ENCODE measurements around the gene GCH1. TPM values are rescaled to one million over a fixed set of nuclear protein-coding genes. Genes with fewer than 3 reads are reported as not detected.
"Not testable (repeated sequence)": the region's sequence is repeated elsewhere in the genome, so short reads cannot be mapped to it uniquely, and the experiment has no call there.

GCH1 gene
- total RNA-seq, 1 donor from 2014 or later, result 11.2 TPM

DNA sequence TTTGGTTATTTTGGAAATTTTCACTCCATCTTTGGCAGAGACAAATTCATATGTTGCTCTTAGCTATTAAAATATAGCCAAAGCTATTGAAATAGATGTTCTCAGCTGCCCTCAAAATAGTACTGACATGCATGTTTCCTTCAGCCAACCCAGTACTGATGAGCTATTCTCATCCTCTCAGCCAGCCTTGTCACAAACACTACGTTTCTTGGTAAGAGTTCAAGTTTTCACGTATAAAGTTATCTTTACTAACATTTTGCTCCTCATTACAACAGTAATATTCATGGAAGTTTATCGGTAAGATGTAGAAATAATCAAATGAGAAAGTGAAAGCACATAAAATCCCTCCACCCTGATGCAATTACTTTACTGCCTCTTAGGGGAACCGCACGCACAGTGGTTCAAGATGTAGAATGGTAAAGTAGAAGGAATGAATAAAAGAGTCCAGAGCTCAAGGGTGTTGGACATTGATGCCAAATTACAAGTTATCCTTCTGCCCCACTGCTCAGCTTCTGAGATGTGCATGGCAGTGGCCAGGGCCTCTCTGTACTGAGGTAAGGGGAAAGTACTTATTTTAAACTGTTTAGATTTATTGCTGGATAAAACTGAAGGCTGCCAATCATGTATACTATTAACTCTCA is 20.7 kb downstream of the GCH1 start:
- Mint-ChIP-seq H3K4me1 (ENCODE audit: unreplicated experiment) (peaks cover 14% of the 10 kb centered on the region), H3K4me3 (ENCODE audit: unreplicated experiment) (no peak overlapping the region), H3K27ac (ENCODE audit: unreplicated experiment) (no peak overlapping the region), H3K27me3 (ENCODE audit: unreplicated experiment) (peaks cover 4% of the 10 kb centered on the region), H3K9me3 (ENCODE audit: unreplicated experiment) (no peaks in the 10 kb centered on the region), H3K36me3 (ENCODE audit: low read depth, unreplicated experiment) (no peaks in the 10 kb centered on the region)
- TF ChIP-seq, protein P1, sequence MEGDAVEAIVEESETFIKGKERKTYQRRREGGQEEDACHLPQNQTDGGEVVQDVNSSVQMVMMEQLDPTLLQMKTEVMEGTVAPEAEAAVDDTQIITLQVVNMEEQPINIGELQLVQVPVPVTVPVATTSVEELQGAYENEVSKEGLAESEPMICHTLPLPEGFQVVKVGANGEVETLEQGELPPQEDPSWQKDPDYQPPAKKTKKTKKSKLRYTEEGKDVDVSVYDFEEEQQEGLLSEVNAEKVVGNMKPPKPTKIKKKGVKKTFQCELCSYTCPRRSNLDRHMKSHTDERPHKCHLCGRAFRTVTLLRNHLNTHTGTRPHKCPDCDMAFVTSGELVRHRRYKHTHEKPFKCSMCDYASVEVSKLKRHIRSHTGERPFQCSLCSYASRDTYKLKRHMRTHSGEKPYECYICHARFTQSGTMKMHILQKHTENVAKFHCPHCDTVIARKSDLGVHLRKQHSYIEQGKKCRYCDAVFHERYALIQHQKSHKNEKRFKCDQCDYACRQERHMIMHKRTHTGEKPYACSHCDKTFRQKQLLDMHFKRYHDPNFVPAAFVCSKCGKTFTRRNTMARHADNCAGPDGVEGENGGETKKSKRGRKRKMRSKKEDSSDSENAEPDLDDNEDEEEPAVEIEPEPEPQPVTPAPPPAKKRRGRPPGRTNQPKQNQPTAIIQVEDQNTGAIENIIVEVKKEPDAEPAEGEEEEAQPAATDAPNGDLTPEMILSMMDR (IDR thresholded peaks at IDR 0.05; ENCODE audit: unreplicated experiment), result no peak
- DNase-seq (ENCODE audit: low spot score), result no peak

DNA sequence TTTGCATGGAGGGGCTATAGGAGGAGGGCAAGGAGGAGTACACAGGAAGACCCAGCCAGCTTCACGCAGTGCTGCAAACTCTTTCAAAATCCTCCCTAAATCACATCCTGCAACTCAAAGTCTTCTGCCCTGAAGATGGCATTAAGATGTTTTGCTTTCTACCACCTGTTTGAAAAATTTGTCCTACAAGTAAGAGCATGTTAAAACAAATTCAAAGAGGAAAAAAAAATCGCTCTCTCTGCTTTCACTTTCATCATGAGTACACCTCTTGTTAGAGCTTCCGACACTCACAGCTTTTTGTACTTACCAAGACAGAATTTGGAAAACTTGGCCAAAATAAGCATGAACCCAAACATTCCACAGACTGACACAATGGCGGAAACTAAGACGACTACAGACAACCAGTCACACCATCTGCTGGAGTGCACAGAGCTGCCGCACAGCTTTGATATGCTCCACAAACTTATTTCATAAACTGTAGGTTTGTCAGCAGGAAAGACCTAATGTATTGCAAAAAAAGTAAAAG is 21.3 kb downstream of the GCH1 start:
- TF ChIP-seq, protein P1 (IDR thresholded peaks at IDR 0.05; ENCODE audit: unreplicated experiment), result no peak
- H3K36me3 Mint-ChIP-seq (ENCODE audit: low read depth, unreplicated experiment), result no peaks in the 10 kb centered on the region
- DNase-seq (ENCODE audit: low spot score), result no peak
- peaks cover 10% of the 10 kb centered on the region for H3K4me1 Mint-ChIP-seq (ENCODE audit: unreplicated experiment)
- H3K27ac Mint-ChIP-seq (ENCODE audit: unreplicated experiment), result no peak overlapping the region
- no peak overlapping the region for H3K4me3 Mint-ChIP-seq (ENCODE audit: unreplicated experiment)
- peaks cover under 1% of the 10 kb centered on the region for H3K27me3 Mint-ChIP-seq (ENCODE audit: unreplicated experiment)
- no peaks in the 10 kb centered on the region for H3K9me3 Mint-ChIP-seq (ENCODE audit: unreplicated experiment)

DNA sequence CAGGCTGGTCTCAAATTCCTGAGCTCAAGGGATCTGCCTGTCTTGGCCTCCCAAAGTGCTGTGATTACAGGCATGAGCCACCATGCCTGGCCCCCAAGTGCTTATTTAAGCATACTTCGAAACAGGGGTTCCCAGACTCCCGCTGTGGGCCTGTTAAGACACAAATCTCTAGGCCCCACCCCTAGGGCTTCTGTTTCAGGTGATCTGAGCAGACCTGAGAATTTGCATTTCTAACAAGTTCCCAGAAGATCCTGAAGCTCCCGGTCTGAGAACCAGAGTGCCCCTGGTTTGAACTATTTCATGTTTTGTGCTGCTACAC is 25.0 kb downstream of the GCH1 start:
- Mint-ChIP-seq H3K4me3 (ENCODE audit: unreplicated experiment) (no peak overlapping the region), H3K27me3 (ENCODE audit: unreplicated experiment) (no peaks in the 10 kb centered on the region), H3K27ac (ENCODE audit: unreplicated experiment) (no peak overlapping the region), H3K9me3 (ENCODE audit: unreplicated experiment) (no peaks in the 10 kb centered on the region), H3K4me1 (ENCODE audit: unreplicated experiment) (peaks cover 8% of the 10 kb centered on the region), H3K36me3 (ENCODE audit: low read depth, unreplicated experiment) (no peaks in the 10 kb centered on the region)
- no peak for DNase-seq (ENCODE audit: low spot score)
- TF ChIP-seq, protein P1 (IDR thresholded peaks at IDR 0.05; ENCODE audit: unreplicated experiment), result no peak

DNA sequence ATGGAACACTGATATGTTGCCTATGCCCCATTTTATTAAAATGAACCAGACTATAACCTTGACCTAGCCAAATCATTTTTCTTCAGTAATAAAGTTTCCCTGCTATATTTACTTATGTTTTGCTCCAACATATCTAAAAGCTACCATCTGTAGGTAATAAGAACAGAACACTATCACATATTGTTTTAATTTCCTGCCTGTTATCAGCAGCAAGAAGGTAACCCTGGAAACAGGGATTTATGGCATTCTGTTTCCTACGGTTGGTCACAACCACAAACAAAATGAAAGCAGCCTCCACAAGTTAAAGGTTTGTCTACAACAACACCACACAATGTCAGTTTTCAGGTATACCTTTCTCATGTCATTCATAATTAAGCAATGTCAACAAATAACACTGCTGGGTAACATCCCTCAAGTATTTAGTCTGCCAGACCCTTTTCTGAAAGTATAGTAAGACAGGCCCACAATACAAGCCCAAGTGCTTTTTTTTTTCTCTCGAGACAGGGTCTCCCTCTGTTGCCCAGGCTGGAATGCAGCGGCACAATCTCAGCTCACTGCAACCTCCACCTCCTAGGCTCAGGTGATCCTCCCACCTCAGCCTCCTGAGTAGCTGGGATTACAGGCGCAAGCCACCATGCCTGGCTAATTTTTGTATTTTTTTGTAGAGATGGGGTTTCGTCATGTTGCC is 25.5 kb downstream of the GCH1 start:
- Mint-ChIP-seq H3K27ac (ENCODE audit: unreplicated experiment) (peak overlapping the region; percentile 81), H3K36me3 (ENCODE audit: low read depth, unreplicated experiment) (no peaks in the 10 kb centered on the region)

DNA sequence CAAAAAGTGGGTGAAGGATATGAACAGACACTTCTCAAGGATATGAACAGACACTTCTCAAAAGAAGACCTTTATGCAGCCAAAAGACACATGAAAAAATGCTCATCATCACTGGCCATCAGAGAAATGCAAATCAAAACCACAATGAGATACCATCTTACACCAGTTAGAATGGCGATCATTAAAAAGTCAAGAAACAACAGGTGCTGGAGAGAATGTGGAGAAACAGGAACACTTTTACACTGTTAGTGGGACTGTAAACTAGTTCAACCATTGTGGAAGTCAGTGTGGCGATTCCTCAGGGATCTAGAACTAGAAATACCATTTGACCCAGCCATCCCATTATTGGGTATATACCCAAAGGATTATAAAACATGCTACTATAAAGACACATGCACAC is 27.0 kb downstream of the GCH1 start:
- not testable (repeated sequence) for H3K9me3 Mint-ChIP-seq (ENCODE audit: unreplicated experiment); DNase-seq (ENCODE audit: low spot score); H3K4me3 Mint-ChIP-seq (ENCODE audit: unreplicated experiment); H3K36me3 Mint-ChIP-seq (ENCODE audit: low read depth, unreplicated experiment); H3K27ac Mint-ChIP-seq (ENCODE audit: unreplicated experiment); H3K4me1 Mint-ChIP-seq (ENCODE audit: unreplicated experiment); H3K27me3 Mint-ChIP-seq (ENCODE audit: unreplicated experiment)

More for the DNA sequence above, 25.5 kb downstream of the GCH1 start:
- Mint-ChIP-seq H3K27me3 (ENCODE audit: unreplicated experiment) (no peaks in the 10 kb centered on the region), H3K4me1 (ENCODE audit: unreplicated experiment) (peaks cover 8% of the 10 kb centered on the region), H3K4me3 (ENCODE audit: unreplicated experiment) (no peak overlapping the region), H3K9me3 (ENCODE audit: unreplicated experiment) (no peaks in the 10 kb centered on the region)
- DNase-seq (ENCODE audit: low spot score), result no peak
- TF ChIP-seq, protein P1 (IDR thresholded peaks at IDR 0.05; ENCODE audit: unreplicated experiment), result no peak

DNA sequence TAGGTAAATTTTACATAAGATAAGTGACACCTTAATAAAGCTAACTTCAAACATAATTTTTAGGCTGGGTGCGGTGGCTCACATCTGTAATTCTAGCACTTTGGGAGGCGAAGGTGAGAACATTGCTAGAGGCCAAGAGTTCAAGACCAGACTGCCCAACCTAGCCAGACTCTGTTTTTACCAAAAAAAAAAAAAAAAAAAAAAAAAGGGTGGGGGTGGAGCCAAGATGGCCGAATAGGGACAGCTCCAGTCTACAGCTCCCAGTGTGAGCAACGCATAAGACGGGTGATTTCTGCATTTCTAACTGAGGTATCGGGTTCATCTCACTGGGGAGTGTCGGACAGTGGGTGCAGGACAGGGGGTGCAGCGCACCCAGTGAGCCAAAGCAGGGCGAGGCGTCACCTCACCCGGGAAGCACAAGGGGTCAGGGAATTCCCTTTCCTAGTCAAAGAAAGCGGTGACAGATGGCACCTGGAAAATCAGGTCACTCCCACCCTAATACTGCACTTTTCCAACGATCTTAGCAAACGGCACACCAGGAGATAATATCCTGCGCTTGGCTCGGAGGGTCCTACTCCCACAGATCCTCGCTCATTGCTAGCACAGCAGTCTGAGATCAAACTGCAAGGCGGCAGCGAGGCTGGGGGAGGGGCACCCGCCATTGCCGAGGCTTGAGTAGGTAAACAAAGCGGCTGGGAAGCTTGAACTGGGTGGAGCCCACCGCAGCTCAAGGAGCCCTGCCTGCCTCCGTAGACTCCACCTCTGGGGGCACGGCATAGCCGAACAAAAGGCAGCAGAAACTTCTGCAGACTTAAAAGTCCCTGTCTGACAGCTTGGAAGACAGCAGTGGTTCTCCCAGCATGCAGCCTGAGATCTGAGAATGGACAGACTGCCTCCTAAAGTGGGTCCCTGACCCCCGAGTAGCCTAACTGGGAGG is 32.2 kb downstream of the GCH1 start:
- H3K27ac Mint-ChIP-seq (ENCODE audit: unreplicated experiment), result peak overlapping the region; percentile 95
- H3K9me3 Mint-ChIP-seq (ENCODE audit: unreplicated experiment); H3K36me3 Mint-ChIP-seq (ENCODE audit: low read depth, unreplicated experiment); H3K27me3 Mint-ChIP-seq (ENCODE audit: unreplicated experiment); H3K4me1 Mint-ChIP-seq (ENCODE audit: unreplicated experiment): not testable (repeated sequence)
- H3K4me3 Mint-ChIP-seq (ENCODE audit: unreplicated experiment), result peak overlapping the region; percentile 89
- DNase-seq (ENCODE audit: low spot score), result peak; percentile 30

Data from endothelial cell (in vitro differentiated cells).